ENCODE data around the gene RIIAD1. TPM values are rescaled to one million over a fixed set of nuclear protein-coding genes. Genes with fewer than 3 reads are reported as not detected.

RIIAD1 gene
- total RNA-seq, 2 donors from 2014 or later = 7.8 TPM; not detected in 1

DNA sequence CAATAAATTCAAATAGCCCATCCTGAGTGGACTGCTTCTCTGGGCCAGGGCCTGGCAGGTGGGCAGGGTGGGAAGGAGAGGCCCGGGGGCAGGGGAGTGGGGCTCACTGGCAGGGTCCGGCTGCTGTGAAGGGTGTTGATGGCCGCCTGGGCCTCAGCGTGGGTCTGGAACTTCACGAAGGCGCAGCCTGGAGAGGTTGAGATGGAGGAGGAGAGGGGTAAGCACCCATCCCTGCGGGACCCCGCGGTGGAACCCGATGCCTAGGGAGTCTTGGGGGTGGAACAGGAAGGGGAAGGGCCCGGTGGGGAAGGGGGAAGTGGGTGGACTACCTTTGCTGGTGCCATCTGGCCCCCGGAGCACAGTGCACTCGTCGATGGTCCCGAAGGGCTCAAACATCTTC, 12.4 kb upstream of the RIIAD1 start:
- H3K27ac ChIP-seq = no peak overlapping the region
- H3K9me3 ChIP-seq = no peaks in the 10 kb centered on the region
- intact Hi-C loops (cut with DNase I) = no loop called here
- H3K36me3 ChIP-seq = no peaks in the 10 kb centered on the region
- WGBS = 70% methylated on average over 15 of the region's 15 CpGs
- H3K4me3 ChIP-seq = no peak overlapping the region
- no peaks in the 10 kb centered on the region for H3K27me3 ChIP-seq (replicated peaks; ENCODE audit: insufficient read depth)
- TF ChIP-seq POLR2AphosphoS5 (IDR thresholded peaks at IDR 0.05) = no peak
- TF ChIP-seq, protein P1, sequence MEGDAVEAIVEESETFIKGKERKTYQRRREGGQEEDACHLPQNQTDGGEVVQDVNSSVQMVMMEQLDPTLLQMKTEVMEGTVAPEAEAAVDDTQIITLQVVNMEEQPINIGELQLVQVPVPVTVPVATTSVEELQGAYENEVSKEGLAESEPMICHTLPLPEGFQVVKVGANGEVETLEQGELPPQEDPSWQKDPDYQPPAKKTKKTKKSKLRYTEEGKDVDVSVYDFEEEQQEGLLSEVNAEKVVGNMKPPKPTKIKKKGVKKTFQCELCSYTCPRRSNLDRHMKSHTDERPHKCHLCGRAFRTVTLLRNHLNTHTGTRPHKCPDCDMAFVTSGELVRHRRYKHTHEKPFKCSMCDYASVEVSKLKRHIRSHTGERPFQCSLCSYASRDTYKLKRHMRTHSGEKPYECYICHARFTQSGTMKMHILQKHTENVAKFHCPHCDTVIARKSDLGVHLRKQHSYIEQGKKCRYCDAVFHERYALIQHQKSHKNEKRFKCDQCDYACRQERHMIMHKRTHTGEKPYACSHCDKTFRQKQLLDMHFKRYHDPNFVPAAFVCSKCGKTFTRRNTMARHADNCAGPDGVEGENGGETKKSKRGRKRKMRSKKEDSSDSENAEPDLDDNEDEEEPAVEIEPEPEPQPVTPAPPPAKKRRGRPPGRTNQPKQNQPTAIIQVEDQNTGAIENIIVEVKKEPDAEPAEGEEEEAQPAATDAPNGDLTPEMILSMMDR (IDR thresholded peaks at IDR 0.05) = no peak
- TF ChIP-seq POLR2A (IDR thresholded peaks at IDR 0.05) = no peak
- no peaks in the 10 kb centered on the region for H3K4me1 ChIP-seq (replicated peaks)
- DNase-seq (ENCODE audit: low spot score) = no peak

GRCh38 chr1:151710187-151710840, 11.0 kb upstream of the RIIAD1 start:
- Histone ChIP-seq H3K27ac (no peak overlapping the region), H3K4me3 (no peak overlapping the region), H3K36me3 (no peaks in the 10 kb centered on the region), H3K27me3 (replicated peaks; ENCODE audit: insufficient read depth) (no peaks in the 10 kb centered on the region), H3K9me3 (no peaks in the 10 kb centered on the region), H3K4me1 (replicated peaks) (no peaks in the 10 kb centered on the region)
- TF ChIP-seq, protein P1 (IDR thresholded peaks at IDR 0.05) = no peak
- TF ChIP-seq POLR2A (IDR thresholded peaks at IDR 0.05) (no peak), POLR2AphosphoS5 (IDR thresholded peaks at IDR 0.05) (no peak)
- DNase-seq (ENCODE audit: low spot score) = no peak
- intact Hi-C loops (cut with DNase I) = no loop called here
- WGBS = 31% methylated on average over 9 of the region's 15 CpGs

- TF ChIP-seq, protein P1 (IDR thresholded peaks at IDR 0.05) = no peak
- no peak for TF ChIP-seq POLR2AphosphoS5 (IDR thresholded peaks at IDR 0.05)
- Histone ChIP-seq H3K9me3 (no peaks in the 10 kb centered on the region), H3K4me1 (replicated peaks) (no peaks in the 10 kb centered on the region), H3K4me3 (no peak overlapping the region), H3K27me3 (replicated peaks; ENCODE audit: insufficient read depth) (no peaks in the 10 kb centered on the region), H3K27ac (no peak overlapping the region), H3K36me3 (no peaks in the 10 kb centered on the region)
- no peak for DNase-seq (ENCODE audit: low spot score)
- intact Hi-C loops (cut with DNase I) = no loop called here
- 86% methylated on average over 21 of the region's 21 CpGs for WGBS
Measured at GRCh38 chr1:151711044-151711800, 10.1 kb upstream of the RIIAD1 start.

GRCh38 chr1:151711951-151712350, 9.4 kb upstream of the RIIAD1 start:
- H3K27me3 ChIP-seq (replicated peaks; ENCODE audit: insufficient read depth) = no peaks in the 10 kb centered on the region
- intact Hi-C loops (cut with DNase I) = no loop called here
- 72% methylated on average over 10 of the region's 10 CpGs for WGBS
- H3K27ac ChIP-seq = no peak overlapping the region
- no peak for TF ChIP-seq POLR2AphosphoS5 (IDR thresholded peaks at IDR 0.05)
- TF ChIP-seq, protein P1 (IDR thresholded peaks at IDR 0.05) = no peak
- TF ChIP-seq POLR2A (IDR thresholded peaks at IDR 0.05) = no peak
- no peaks in the 10 kb centered on the region for H3K36me3 ChIP-seq
- H3K4me3 ChIP-seq = no peak overlapping the region
- H3K4me1 ChIP-seq (replicated peaks) = no peaks in the 10 kb centered on the region
- H3K9me3 ChIP-seq = no peaks in the 10 kb centered on the region
- DNase-seq (ENCODE audit: low spot score) = no peak

GRCh38 chr1:151713044-151713443, 8.3 kb upstream of the RIIAD1 start:
- H3K36me3 ChIP-seq = no peaks in the 10 kb centered on the region
- H3K4me1 ChIP-seq (replicated peaks) = no peaks in the 10 kb centered on the region
- H3K27ac ChIP-seq = no peak overlapping the region
- no peaks in the 10 kb centered on the region for H3K9me3 ChIP-seq
- no peaks in the 10 kb centered on the region for H3K27me3 ChIP-seq (replicated peaks; ENCODE audit: insufficient read depth)
- intact Hi-C loops (cut with DNase I) = no loop called here
- 85% methylated on average over 2 of the region's 2 CpGs for WGBS
- DNase-seq (ENCODE audit: low spot score) = no peak
- TF ChIP-seq POLR2A (IDR thresholded peaks at IDR 0.05) (no peak), POLR2AphosphoS5 (IDR thresholded peaks at IDR 0.05) (no peak)
- TF ChIP-seq, protein P1 (IDR thresholded peaks at IDR 0.05) = no peak
- no peak overlapping the region for H3K4me3 ChIP-seq
